GM18499 (cell line): Measurements from ENCODE around the gene ATP5F1B.

Experiments used
- ATAC-seq: cut with Tn5 transposase; IDR thresholded peaks from one replicate; pipeline ENCODE4 v1.9.1; 2021; ENCODE audit warnings: moderate number of reproducible peaks; ENCODE audit not compliant: insufficient read depth, unreplicated experiment

Gene ATP5F1B

GRCh38 chr12:56645717-56646446 is at the start of gene ATP5F1B:
TSS of gene ATP5F1B (minus strand) at chr12:56645984. CDS start at chr12:56645963, 21 bp downstream.
- ATAC-seq, result peak; percentile 99

- no peak for ATAC-seq
These were observed 48.4 kb upstream of the ATP5F1B start for GRCh38 chr12:56694161-56694560.

GRCh38 chr12:56688846-56689109 is 43.0 kb upstream of the ATP5F1B start:
- no peak for ATAC-seq

GRCh38 chr12:56688129-56688845 is 42.5 kb upstream of the ATP5F1B start, which contains the start of gene PTGES3:
TSS of gene PTGES3 (minus strand) at chr12:56688284. CDS start at chr12:56687999, 285 bp downstream.
- peak; percentile 33 for ATAC-seq

GRCh38 chr12:56687223-56688128 is 41.7 kb upstream of the ATP5F1B start:
- peak; percentile 1 for ATAC-seq

- ATAC-seq, result no peak
These were observed 39.1 kb upstream of the ATP5F1B start for GRCh38 chr12:56684745-56685359.

- ATAC-seq, result no peak
These were observed 36.5 kb upstream of the ATP5F1B start for GRCh38 chr12:56682323-56682722.

- no peak for ATAC-seq
These were observed 34.2 kb upstream of the ATP5F1B start for GRCh38 chr12:56679883-56680575.

GRCh38 chr12:56678852-56679251 is 33.1 kb upstream of the ATP5F1B start:
- ATAC-seq, result no peak

GRCh38 chr12:56677680-56678079 is 31.9 kb upstream of the ATP5F1B start:
- ATAC-seq, result no peak

GRCh38 chr12:56676851-56677580 is 31.2 kb upstream of the ATP5F1B start:
- ATAC-seq, result no peak

GRCh38 chr12:56671608-56672007 is 25.8 kb upstream of the ATP5F1B start:
- ATAC-seq, result no peak

- ATAC-seq, result no peak
These were observed 25.1 kb upstream of the ATP5F1B start for GRCh38 chr12:56670836-56671235.

- no peak for ATAC-seq
These were observed 22.3 kb upstream of the ATP5F1B start for GRCh38 chr12:56668197-56668457.

- no peak for ATAC-seq
These were observed 16.3 kb upstream of the ATP5F1B start for GRCh38 chr12:56661979-56662638.

- no peak for ATAC-seq
These were observed 15.8 kb upstream of the ATP5F1B start for GRCh38 chr12:56661560-56661959.

GRCh38 chr12:56658921-56659320 is 13.1 kb upstream of the ATP5F1B start:
- ATAC-seq, result no peak

- no peak for ATAC-seq
These were observed 11.9 kb upstream of the ATP5F1B start for GRCh38 chr12:56657416-56658379.
